Natural killer cell (primary cell): Measurements from ENCODE around the gene CEP152. TPM values are rescaled to one million over a fixed set of nuclear protein-coding genes. Genes with fewer than 3 reads are reported as not detected.

Source experiments
- ATAC-seq, 3 donors: fragments of 150-1000 bp in 2 of 3; fragments of 200-7000 bp in 1 of 3; cut with Tn5 transposase; 1 replicate in 1 of 3; 2 replicates in 2 of 3; pipeline ENCODE4 v1.10.0; 2021; ENCODE audit warnings: mild to moderate bottlenecking in 2 of 3, moderate library complexity in 2 of 3
- DNase-seq, 2 donors: peaks; one replicate each; pipeline versions ENCODE4 v3.0.0 to v3.0.0-alpha.2; 2013 to 2021; ENCODE audit warnings: mixed read lengths in 1 of 2
- H3K27ac ChIP-seq: one replicate; pipeline ENCODE4 v1.5.1; 2013; ENCODE audit warnings: mild to moderate bottlenecking, low read length
- H3K27me3 ChIP-seq: one replicate; pipeline ENCODE4 v1.6.1; 2013; ENCODE audit warnings: low read length; ENCODE audit not compliant: control insufficient read depth, insufficient read depth
- H3K36me3 ChIP-seq: one replicate; pipeline ENCODE4 v1.6.1; 2013; ENCODE audit warnings: low read length; ENCODE audit not compliant: control insufficient read depth, insufficient read depth
- H3K4me1 ChIP-seq: one replicate; pipeline ENCODE4 v1.6.1; 2013; ENCODE audit warnings: low read length; ENCODE audit not compliant: control insufficient read depth, insufficient read depth
- H3K4me3 ChIP-seq: one replicate; pipeline ENCODE4 v1.5.1; 2013; ENCODE audit warnings: low read length
- H3K9me3 ChIP-seq: one replicate; pipeline ENCODE4 v1.6.1; 2013; ENCODE audit warnings: low read length; ENCODE audit not compliant: control insufficient read depth, insufficient read depth
- H3K27ac Mint-ChIP-seq, 2 donors: one replicate each; pipeline ENCODE4 v1.8.0; 2022; ENCODE audit warnings: mild to moderate bottlenecking in 2 of 2, mixed read lengths in 2 of 2, moderate library complexity in 1 of 2
- H3K27me3 Mint-ChIP-seq, 2 donors: one replicate each; pipeline ENCODE4 v1.8.0; 2022; ENCODE audit warnings: low read depth in 2 of 2, mixed read lengths in 2 of 2
- H3K36me3 Mint-ChIP-seq: one replicate; pipeline ENCODE4 v1.8.0; 2022; ENCODE audit warnings: mixed read lengths
- H3K4me1 Mint-ChIP-seq, 2 donors: one replicate each; pipeline ENCODE4 v1.8.0; 2022; ENCODE audit warnings: mixed read lengths in 2 of 2
- H3K4me3 Mint-ChIP-seq: one replicate; pipeline ENCODE4 v1.8.0; 2022; ENCODE audit warnings: mild to moderate bottlenecking, moderate library complexity, mixed read lengths
- H3K9me3 Mint-ChIP-seq, 2 donors: one replicate each; pipeline ENCODE4 v1.8.0; 2022; ENCODE audit warnings: mixed read lengths in 2 of 2
- CTCF ChIP-seq: fragments of 200-600 bp; IDR thresholded peaks from one replicate; pipeline ENCODE4 v1.8.0; 2022; ENCODE audit warnings: antibody characterized with exemption
- WGBS: methylation state at CpG from one replicate; pipeline ENCODE4 v1.1.7; 2013; ENCODE audit warnings: missing lambda C conversion rate; ENCODE audit not compliant: insufficient coverage; 5-methylcytosine and 5-hydroxymethylcytosine counted together
- intact Hi-C: fragments of 100-400 bp; cut with micrococcal nuclease; formaldehyde crosslinking; loops from one replicate; pipeline ENCODE4 v1.14.2; 2022
- total RNA-seq, 4 donors: library from RNA; stranded (reverse); fragments of 120-200 nt in 1 of 4; gene quantifications; one replicate each; pipeline versions ENCODE4 v1.2.3 to v1.2.4, GENCODE V29; 2013 to 2022

Gene CEP152
- total RNA-seq, 3 donors from 2014 or later (not counting 1 experiment from before 2014, with no cell fraction given) = 7.2 to 11.4 (median 9.2) TPM

GRCh38 chr15:48703544-48703943, 107.3 kb downstream of the CEP152 start:
- H3K36me3 Mint-ChIP-seq = peaks cover 8% of the 10 kb centered on the region
- no peaks in the 10 kb centered on the region for H3K4me1 Mint-ChIP-seq
- no peaks in the 10 kb centered on the region for H3K4me1 ChIP-seq
- no peaks in the 10 kb centered on the region for H3K27me3 ChIP-seq
- no peak for TF ChIP-seq CTCF
- no peaks in the 10 kb centered on the region for H3K36me3 ChIP-seq
- H3K9me3 Mint-ChIP-seq = peaks cover 4 to 16% of the 10 kb centered on the region in 2 donors
- DNase-seq (no peak), ATAC-seq (no peak)
- H3K4me3 Mint-ChIP-seq = no peak overlapping the region
- 93% methylated on average over 1 of the region's 1 CpG for WGBS
- no peaks in the 10 kb centered on the region for H3K9me3 ChIP-seq
- no peak overlapping the region for H3K27ac Mint-ChIP-seq
- intact Hi-C loops = no loop called here
- no peak overlapping the region for H3K4me3 ChIP-seq
- H3K27me3 Mint-ChIP-seq = no peaks in the 10 kb centered on the region
- H3K27ac ChIP-seq = no peak overlapping the region

GRCh38 chr15:48702569-48703236, 108.2 kb downstream of the CEP152 start:
- DNase-seq (no peak), ATAC-seq (no peak)
- 100% methylated on average over 1 of the region's 2 CpGs for WGBS
- H3K4me3 Mint-ChIP-seq = no peak overlapping the region
- peaks cover 4 to 16% of the 10 kb centered on the region in 2 donors for H3K9me3 Mint-ChIP-seq
- intact Hi-C loops = no loop called here
- no peaks in the 10 kb centered on the region for H3K4me1 Mint-ChIP-seq
- no peak for TF ChIP-seq CTCF
- Histone ChIP-seq H3K4me1 (no peaks in the 10 kb centered on the region), H3K9me3 (no peaks in the 10 kb centered on the region), H3K27ac (no peak overlapping the region), H3K36me3 (no peaks in the 10 kb centered on the region), H3K4me3 (no peak overlapping the region), H3K27me3 (no peaks in the 10 kb centered on the region)
- H3K27me3 Mint-ChIP-seq = no peaks in the 10 kb centered on the region
- peaks cover 8% of the 10 kb centered on the region for H3K36me3 Mint-ChIP-seq
- no peak overlapping the region for H3K27ac Mint-ChIP-seq

- no peaks in the 10 kb centered on the region for H3K9me3 ChIP-seq
- Mint-ChIP-seq H3K36me3 (no peaks in the 10 kb centered on the region), H3K27ac (no peak overlapping the region), H3K9me3 (no peaks in the 10 kb centered on the region), H3K27me3 (no peaks in the 10 kb centered on the region), H3K4me1 (no peaks in the 10 kb centered on the region), H3K4me3 (no peak overlapping the region)
- WGBS = 47% methylated on average over 1 of the region's 3 CpGs
- DNase-seq (no peak), ATAC-seq (no peak)
- intact Hi-C loops = no loop called here
- no peak for TF ChIP-seq CTCF
- no peak overlapping the region for H3K27ac ChIP-seq
- no peaks in the 10 kb centered on the region for H3K36me3 ChIP-seq
- H3K27me3 ChIP-seq = no peaks in the 10 kb centered on the region
- no peak overlapping the region for H3K4me3 ChIP-seq
- H3K4me1 ChIP-seq = no peaks in the 10 kb centered on the region
Measured at GRCh38 chr15:48696627-48697312, 114.1 kb downstream of the CEP152 start.
